ENCODE measurements around the gene MT1E.
"Not testable (repeated sequence)": the region's sequence is repeated elsewhere in the genome, so short reads cannot be mapped to it uniquely, and the experiment has no call there.

Gene MT1E

GRCh38 chr16:56625140-56625942 is at the start of gene MT1E:
Gene MT1E, plus strand, starts transcription at chr16:56625781. Its CDS starts 71 bp downstream, at chr16:56625852.
- no peak for DNase-seq (ENCODE audit: low read depth)

GRCh38 chr16:56576585-56577299 is 48.8 kb upstream of the MT1E start:
- DNase-seq (ENCODE audit: low read depth) = peak; percentile 39

- no peak for DNase-seq (ENCODE audit: low read depth)
Measured at GRCh38 chr16:56577300-56577625, 48.3 kb upstream of the MT1E start.

GRCh38 chr16:56580391-56581048 is 45.1 kb upstream of the MT1E start:
- DNase-seq (ENCODE audit: low read depth) = no peak

GRCh38 chr16:56582911-56583310 is 42.7 kb upstream of the MT1E start:
- DNase-seq (ENCODE audit: low read depth) = not testable (repeated sequence)

GRCh38 chr16:56583351-56584168 is 42.0 kb upstream of the MT1E start:
- DNase-seq (ENCODE audit: low read depth) = no peak

GRCh38 chr16:56584276-56584675 is 41.3 kb upstream of the MT1E start:
- DNase-seq (ENCODE audit: low read depth) = no peak

GRCh38 chr16:56588781-56589140 is 36.8 kb upstream of the MT1E start:
- no peak for DNase-seq (ENCODE audit: low read depth)

GRCh38 chr16:56589141-56590039 is 36.2 kb upstream of the MT1E start, which contains the start of gene MT3:
Gene MT3, plus strand, starts transcription at chr16:56589528. Its CDS starts 63 bp downstream, at chr16:56589591.
- DNase-seq (ENCODE audit: low read depth) = no peak

- no peak for DNase-seq (ENCODE audit: low read depth)
Measured at GRCh38 chr16:56591377-56592060, 34.1 kb upstream of the MT1E start.

- DNase-seq (ENCODE audit: low read depth) = no peak
Measured at GRCh38 chr16:56593573-56594291, 31.8 kb upstream of the MT1E start.

GRCh38 chr16:56594292-56594619 is 31.3 kb upstream of the MT1E start:
- no peak for DNase-seq (ENCODE audit: low read depth)

GRCh38 chr16:56600398-56600999 is 25.1 kb upstream of the MT1E start:
- DNase-seq (ENCODE audit: low read depth) = no peak

- no peak for DNase-seq (ENCODE audit: low read depth)
Measured at GRCh38 chr16:56601325-56601724, 24.3 kb upstream of the MT1E start.

GRCh38 chr16:56603589-56603988 is 22.0 kb upstream of the MT1E start:
- DNase-seq (ENCODE audit: low read depth) = no peak

GRCh38 chr16:56604966-56605365 is 20.6 kb upstream of the MT1E start:
- DNase-seq (ENCODE audit: low read depth) = no peak

- no peak for DNase-seq (ENCODE audit: low read depth)
Measured at GRCh38 chr16:56605475-56605874, 20.1 kb upstream of the MT1E start.

GRCh38 chr16:56606071-56606475 is 19.5 kb upstream of the MT1E start:
- no peak for DNase-seq (ENCODE audit: low read depth)

GRCh38 chr16:56606476-56607108 is 19.0 kb upstream of the MT1E start:
- DNase-seq (ENCODE audit: low read depth) = peak; percentile 86
